ENCODE results near the gene COL11A2.

GRCh38 chr6:33216117-33216649, 23.9 kb upstream of the COL11A2 start:
- TF ChIP-seq CTCF (IDR thresholded peaks at IDR 0.05) (no peak), POLR2A (IDR thresholded peaks at IDR 0.05) (no peak)
